Renal cortex interstitium (tissue), 11 donors: ENCODE measurements around the gene GAS2L1. TPM values are rescaled to one million over a fixed set of nuclear protein-coding genes. Genes with fewer than 3 reads are reported as not detected.

Source experiments
- DNase-seq, 11 donors: peaks; one replicate each; pipeline ENCODE4 v3.0.0-alpha.2; 2013; ENCODE audit warnings: low read depth in 9 of 11, low spot score in 4 of 11; ENCODE audit errors: extremely low read depth in 1 of 11
- polyA plus RNA-seq, 3 donors: library from polyadenylated mRNA; unstranded; fragments of 120-200 nt; gene quantifications; one replicate each; pipeline ENCODE4 v1.2.1, GENCODE V29; 2013; ENCODE audit not compliant: insufficient read length in 3 of 3

GAS2L1 gene
- polyA plus RNA-seq, 3 donors, result 5.5 to 9.1 (median 7.3) TPM

- no peak for DNase-seq
Observed at GRCh38 chr22:29269230-29269604, 37.2 kb upstream of the GAS2L1 start.

GRCh38 chr22:29269731-29270474, 36.5 kb upstream of the GAS2L1 start:
- DNase-seq, result no peak

- DNase-seq, result no peak
Observed at GRCh38 chr22:29270475-29271271, 35.8 kb upstream of the GAS2L1 start.

- no peak for DNase-seq
Observed at GRCh38 chr22:29272624-29273023, 33.8 kb upstream of the GAS2L1 start.

GRCh38 chr22:29275167-29275566, 31.3 kb upstream of the GAS2L1 start:
- DNase-seq, result no peak

- DNase-seq, result no peak
Observed at GRCh38 chr22:29275819-29276565, 30.5 kb upstream of the GAS2L1 start.

GRCh38 chr22:29277927-29278326, 28.5 kb upstream of the GAS2L1 start:
- DNase-seq, result no peak

GRCh38 chr22:29284196-29284595, 22.3 kb upstream of the GAS2L1 start:
- DNase-seq, result no peak

- DNase-seq, result no peak
Observed at GRCh38 chr22:29288837-29289236, 17.6 kb upstream of the GAS2L1 start.

- DNase-seq, result no peak
Observed at GRCh38 chr22:29290061-29290460, 16.4 kb upstream of the GAS2L1 start.

- no peak for DNase-seq
Observed at GRCh38 chr22:29291215-29291614, 15.2 kb upstream of the GAS2L1 start.

- DNase-seq, result no peak
Observed at GRCh38 chr22:29292379-29292778, 14.1 kb upstream of the GAS2L1 start.

- DNase-seq, result no peak
Observed at GRCh38 chr22:29298641-29299040, 7.8 kb upstream of the GAS2L1 start.

- DNase-seq, result no peak
Observed at GRCh38 chr22:29299136-29299900, 7.1 kb upstream of the GAS2L1 start.

GRCh38 chr22:29300467-29300806, 6.0 kb upstream of the GAS2L1 start:
- DNase-seq, result no peak

- DNase-seq, result no peak
Observed at GRCh38 chr22:29300807-29301601, 5.4 kb upstream of the GAS2L1 start.

- no peak for DNase-seq
Observed at GRCh38 chr22:29301716-29302401, 4.6 kb upstream of the GAS2L1 start.

GRCh38 chr22:29302402-29302680, 4.1 kb upstream of the GAS2L1 start:
- no peak for DNase-seq
